Right ventricle myocardium superior (tissue), 1 donor: ENCODE data around the gene ZP2. TPM values are rescaled to one million over a fixed set of nuclear protein-coding genes. Genes with fewer than 3 reads are reported as not detected.
"Not testable (repeated sequence)": the region's sequence is repeated elsewhere in the genome, so short reads cannot be mapped to it uniquely, and the experiment has no call there.

Experiments used
- ATAC-seq: fragments of 200-7000 bp; cut with Tn5 transposase; one replicate; pipeline ENCODE4 v1.9.1; 2020; ENCODE audit warnings: mild to moderate bottlenecking; ENCODE audit not compliant: poor library complexity
- DNase-seq: peaks from one replicate; pipeline ENCODE4 v3.0.0-alpha.2; 2020
- intact Hi-C: fragments of 100-400 bp; cut with DNase I; formaldehyde crosslinking; loops from one replicate; pipeline ENCODE4 v1.11.2; 2022
- total RNA-seq: library from RNA; stranded (reverse); fragmentation: NEBNext Ultra II Directional; extraction: Animal tissue kit (Norgen Biotek cat#: 25700); gene quantifications from one replicate; pipeline ENCODE4 v1.2.1, GENCODE V29; 2021
- donor health status: DM: no; HTN: yes; CAD: no; lungs with severe emphysema.

The ZP2 gene
- total RNA-seq, 1 donor from 2014 or later: not detected

- intact Hi-C loops: no loop called here
- no peak for ATAC-seq
Observed at GRCh38 chr16:21219551-21219950, 8.2 kb upstream of the ZP2 start.

GRCh38 chr16:21218153-21218552 is 6.8 kb upstream of the ZP2 start:
- DNase-seq (no peak), ATAC-seq (no peak)
- intact Hi-C loops: no loop called here

More at GRCh38 chr16:21219551-21219950, 8.2 kb upstream of the ZP2 start:
- DNase-seq: no peak

GRCh38 chr16:21217121-21217520 is 5.7 kb upstream of the ZP2 start:
- intact Hi-C loops: no loop called here
- no peak for DNase-seq
- ATAC-seq: no peak

GRCh38 chr16:21214086-21214485 is 2.7 kb upstream of the ZP2 start:
- no peak for ATAC-seq
- DNase-seq: no peak
- intact Hi-C loops: no loop called here

GRCh38 chr16:21208446-21209230 is 2.7 kb downstream of the ZP2 start:
- ATAC-seq: no peak
- intact Hi-C loops: no loop called here
- DNase-seq: no peak

GRCh38 chr16:21206550-21206949 is 4.8 kb downstream of the ZP2 start:
- ATAC-seq: no peak
- intact Hi-C loops: no loop called here
- DNase-seq: no peak

GRCh38 chr16:21205303-21205702 is 6.1 kb downstream of the ZP2 start:
- DNase-seq (no peak), ATAC-seq (no peak)
- intact Hi-C loops: no loop called here

GRCh38 chr16:21203155-21203797 is 8.1 kb downstream of the ZP2 start:
- no peak for DNase-seq
- intact Hi-C loops: no loop called here
- no peak for ATAC-seq

- intact Hi-C loops: no loop called here
- ATAC-seq: no peak
- DNase-seq: no peak
Observed at GRCh38 chr16:21199607-21200218, 11.7 kb downstream of the ZP2 start.

- intact Hi-C loops: no loop called here
- DNase-seq: no peak
- ATAC-seq: no peak
Observed at GRCh38 chr16:21197621-21198020, 13.8 kb downstream of the ZP2 start.

GRCh38 chr16:21197112-21197511 is 14.3 kb downstream of the ZP2 start:
- ATAC-seq (no peak), DNase-seq (no peak)
- intact Hi-C loops: no loop called here

- ATAC-seq, intact Hi-C loops, DNase-seq: not testable (repeated sequence)
Observed at GRCh38 chr16:21195330-21195729, 16.0 kb downstream of the ZP2 start.

GRCh38 chr16:21194771-21195301 is 16.5 kb downstream of the ZP2 start:
- DNase-seq: no peak
- ATAC-seq: no peak
- intact Hi-C loops: no loop called here

- DNase-seq: no peak
- intact Hi-C loops: no loop called here
- ATAC-seq: no peak
Observed at GRCh38 chr16:21192991-21193390, 18.4 kb downstream of the ZP2 start.

GRCh38 chr16:21190599-21190998 is 20.8 kb downstream of the ZP2 start:
- ATAC-seq: no peak
- DNase-seq: no peak
- intact Hi-C loops: no loop called here

GRCh38 chr16:21190013-21190412 is 21.4 kb downstream of the ZP2 start:
- ATAC-seq: no peak
- no peak for DNase-seq
- intact Hi-C loops: no loop called here

- ATAC-seq (no peak), DNase-seq (no peak)
- intact Hi-C loops: loop anchor here (2.0 to 10.0 kb wide), 2 partner anchors 111 to 365 kb away; no protein-coding TSS in a partner anchor
Observed at GRCh38 chr16:21189311-21189710, 22.1 kb downstream of the ZP2 start.

- no peak for ATAC-seq
- no peak for DNase-seq
- intact Hi-C loops: loop anchor here (10.0 kb wide), 1 partner anchor 368 kb away; no protein-coding TSS in a partner anchor
Observed at GRCh38 chr16:21186326-21186691, 25.1 kb downstream of the ZP2 start.

GRCh38 chr16:21185659-21186325 is 25.6 kb downstream of the ZP2 start:
- DNase-seq (no peak), ATAC-seq (no peak)
- intact Hi-C loops: loop anchor here (10.0 kb wide), 1 partner anchor 369 kb away; no protein-coding TSS in a partner anchor
